Mononuclear cell (primary cell): ENCODE results near the gene FAM241A. TPM values are rescaled to one million over a fixed set of nuclear protein-coding genes. Genes with fewer than 3 reads are reported as not detected.
"Not testable (repeated sequence)": the region's sequence is repeated elsewhere in the genome, so short reads cannot be mapped to it uniquely, and the experiment has no call there.

Source experiments
- H3K27me3 ChIP-seq: 2 replicates; pipeline ENCODE4 v1.6.0; 2011; ENCODE audit warnings: low read length, control low read depth; ENCODE audit not compliant: insufficient read depth
- H3K4me1 ChIP-seq: 2 replicates; pipeline ENCODE4 v1.5.1; 2011; ENCODE audit warnings: mild to moderate bottlenecking, low read length, control low read depth; ENCODE audit not compliant: insufficient read depth
- H3K4me3 ChIP-seq: 2 replicates; pipeline ENCODE4 v1.5.1; 2011; ENCODE audit warnings: mild to moderate bottlenecking, low read length, moderate library complexity
- H3K9me3 ChIP-seq: 2 replicates; pipeline ENCODE4 v1.5.1; 2011; ENCODE audit warnings: low read depth, mild to moderate bottlenecking, control low read depth, low read length
- total RNA-seq: library from RNA; depleted of rRNA; stranded (reverse); fragments of >200 nt; gene quantifications from one replicate; pipeline ENCODE4 v1.2.3, GENCODE V29; 2012

Gene FAM241A
- total RNA-seq, 1 donor: 3.4 TPM

GRCh38 chr4:112176596-112176995, 31.3 kb downstream of the FAM241A start:
- no peak overlapping the region for H3K4me3 ChIP-seq

DNA sequence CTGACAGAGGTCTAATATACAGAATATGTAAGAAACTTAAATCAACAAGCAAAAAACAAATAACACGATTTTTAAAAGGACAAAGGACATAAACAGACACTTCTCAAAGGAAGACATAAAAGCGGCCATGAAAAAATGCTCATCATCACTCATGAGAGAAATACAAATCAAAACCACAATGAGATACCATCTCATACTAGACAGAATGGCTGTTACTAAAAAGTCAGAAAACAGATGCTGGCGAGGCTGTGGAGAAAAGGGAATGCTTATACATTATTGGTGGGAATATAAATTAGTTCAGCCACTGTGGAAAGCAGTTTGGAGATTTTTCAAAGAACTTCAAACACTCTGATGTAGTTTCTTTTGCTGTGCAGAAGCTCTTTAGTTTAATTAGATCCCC, 33.5 kb downstream of the FAM241A start:
- H3K4me3 ChIP-seq, H3K27me3 ChIP-seq, H3K4me1 ChIP-seq, H3K9me3 ChIP-seq: not testable (repeated sequence)

More at GRCh38 chr4:112176596-112176995, 31.3 kb downstream of the FAM241A start:
- H3K27me3 ChIP-seq: no peaks in the 10 kb centered on the region
- no peaks in the 10 kb centered on the region for H3K9me3 ChIP-seq
- H3K4me1 ChIP-seq: no peaks in the 10 kb centered on the region

GRCh38 chr4:112181358-112182000, 36.2 kb downstream of the FAM241A start:
- H3K9me3 ChIP-seq: no peaks in the 10 kb centered on the region
- H3K27me3 ChIP-seq: no peaks in the 10 kb centered on the region
- peaks cover 13% of the 10 kb centered on the region for H3K4me1 ChIP-seq
- no peak overlapping the region for H3K4me3 ChIP-seq

DNA sequence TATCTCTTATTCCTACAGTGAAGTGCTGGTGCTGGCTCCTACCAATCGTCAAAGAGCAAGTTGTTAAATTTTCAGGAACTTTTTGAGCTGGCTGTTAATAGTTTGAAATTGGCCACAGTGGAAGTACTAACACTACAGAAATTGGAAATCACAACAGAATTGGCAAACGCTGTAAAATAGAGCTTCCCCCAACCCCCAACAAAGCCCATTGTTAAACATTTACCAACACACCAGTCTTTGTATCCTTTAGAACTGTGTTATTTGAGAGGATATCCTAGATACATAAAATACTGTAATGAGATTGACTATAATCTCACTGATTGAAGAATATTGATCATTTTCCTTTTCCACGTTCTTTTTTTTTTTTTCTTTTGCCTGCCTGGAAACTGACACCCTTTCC, 37.4 kb downstream of the FAM241A start:
- no peaks in the 10 kb centered on the region for H3K27me3 ChIP-seq
- no peak overlapping the region for H3K4me3 ChIP-seq

GRCh38 chr4:112183252-112183651, 38.0 kb downstream of the FAM241A start:
- Histone ChIP-seq H3K9me3 (no peaks in the 10 kb centered on the region), H3K27me3 (no peaks in the 10 kb centered on the region), H3K4me3 (no peak overlapping the region), H3K4me1 (peaks cover 14% of the 10 kb centered on the region)

More for the DNA sequence above, 37.4 kb downstream of the FAM241A start:
- Histone ChIP-seq H3K9me3 (no peaks in the 10 kb centered on the region), H3K4me1 (peaks cover 14% of the 10 kb centered on the region)

GRCh38 chr4:112184438-112184837, 39.2 kb downstream of the FAM241A start:
- no peak overlapping the region for H3K4me3 ChIP-seq
- H3K9me3 ChIP-seq: no peaks in the 10 kb centered on the region
- H3K27me3 ChIP-seq: no peaks in the 10 kb centered on the region
- H3K4me1 ChIP-seq: peaks cover 14% of the 10 kb centered on the region

GRCh38 chr4:112185334-112185733, 40.1 kb downstream of the FAM241A start:
- Histone ChIP-seq H3K27me3 (no peaks in the 10 kb centered on the region), H3K4me1 (peaks cover 14% of the 10 kb centered on the region), H3K9me3 (no peaks in the 10 kb centered on the region), H3K4me3 (no peak overlapping the region)

DNA sequence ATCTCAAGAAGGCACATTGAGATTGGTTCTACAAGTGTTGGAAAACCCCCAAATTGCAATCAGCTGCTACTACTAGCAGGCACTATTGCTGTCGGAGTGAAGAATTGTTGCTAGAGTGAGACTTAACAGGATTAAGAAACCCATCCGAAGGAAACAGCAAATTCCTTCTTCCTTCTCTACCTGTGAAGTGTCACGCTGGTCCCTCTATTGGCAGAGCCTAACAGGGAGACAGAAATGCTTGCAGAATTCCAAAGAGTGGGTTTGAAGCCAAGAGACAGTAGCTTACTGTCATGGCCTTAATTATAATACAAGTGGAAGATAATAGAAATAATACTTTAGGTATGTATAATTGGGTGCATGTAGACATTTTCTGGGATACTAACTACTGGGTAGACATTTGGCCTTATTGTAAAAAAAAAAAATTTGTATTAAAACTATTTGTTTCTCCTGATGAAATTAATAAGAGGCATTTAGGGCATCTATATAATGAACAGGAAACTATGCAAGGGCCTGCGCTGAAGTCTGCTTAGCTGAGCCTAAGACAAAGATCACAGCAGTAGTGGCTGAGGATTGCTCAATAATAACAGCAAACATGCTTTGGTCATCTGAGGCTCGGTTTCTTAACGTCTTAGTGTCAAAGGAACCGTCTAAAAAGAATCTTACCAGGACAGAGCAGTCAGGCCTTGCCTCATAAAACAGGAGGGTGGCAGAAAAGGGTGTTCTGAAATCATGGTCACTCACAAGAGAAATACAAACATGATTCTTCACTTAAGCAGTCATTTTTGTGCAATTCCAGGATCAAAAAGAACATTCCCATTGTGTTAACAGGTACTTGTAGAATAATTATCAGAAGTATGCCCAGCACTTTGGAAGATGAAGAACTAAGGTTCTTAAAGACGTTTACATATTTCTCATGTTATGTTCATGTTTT, 40.8 kb downstream of the FAM241A start:
- H3K4me1 ChIP-seq: peaks cover 14% of the 10 kb centered on the region
- H3K9me3 ChIP-seq: no peaks in the 10 kb centered on the region
- no peaks in the 10 kb centered on the region for H3K27me3 ChIP-seq
- H3K4me3 ChIP-seq: no peak overlapping the region

DNA sequence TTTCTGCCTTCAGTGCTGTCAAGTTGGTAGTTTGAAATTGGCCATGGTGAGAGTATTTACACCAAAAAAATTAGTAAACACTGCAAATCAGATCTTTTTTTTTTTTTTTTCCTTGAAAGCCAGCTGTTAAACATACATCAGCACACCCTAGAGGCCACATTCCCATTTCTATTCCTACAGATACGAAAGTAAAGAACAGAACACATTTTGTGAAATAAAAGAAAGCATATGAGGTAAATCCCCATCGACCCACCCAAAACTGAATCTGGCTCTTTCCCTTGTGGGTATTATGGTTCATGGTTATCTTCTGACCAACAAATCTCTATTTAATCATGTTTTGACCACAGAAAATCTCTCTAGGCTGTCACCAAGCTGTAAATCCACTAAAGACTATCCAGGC, 44.5 kb downstream of the FAM241A start:
- no peaks in the 10 kb centered on the region for H3K9me3 ChIP-seq

GRCh38 chr4:112190684-112191083, 45.4 kb downstream of the FAM241A start:
- H3K9me3 ChIP-seq: no peaks in the 10 kb centered on the region
- no peaks in the 10 kb centered on the region for H3K27me3 ChIP-seq
- peaks cover 9% of the 10 kb centered on the region for H3K4me1 ChIP-seq
- no peak overlapping the region for H3K4me3 ChIP-seq

More for the DNA sequence above, 44.5 kb downstream of the FAM241A start:
- H3K4me1 ChIP-seq: peaks cover 14% of the 10 kb centered on the region
- H3K4me3 ChIP-seq: no peak overlapping the region
- no peaks in the 10 kb centered on the region for H3K27me3 ChIP-seq

GRCh38 chr4:112196461-112196860, 51.2 kb downstream of the FAM241A start:
- Histone ChIP-seq H3K9me3 (no peaks in the 10 kb centered on the region), H3K4me1 (no peaks in the 10 kb centered on the region), H3K4me3 (no peak overlapping the region), H3K27me3 (no peaks in the 10 kb centered on the region)

DNA sequence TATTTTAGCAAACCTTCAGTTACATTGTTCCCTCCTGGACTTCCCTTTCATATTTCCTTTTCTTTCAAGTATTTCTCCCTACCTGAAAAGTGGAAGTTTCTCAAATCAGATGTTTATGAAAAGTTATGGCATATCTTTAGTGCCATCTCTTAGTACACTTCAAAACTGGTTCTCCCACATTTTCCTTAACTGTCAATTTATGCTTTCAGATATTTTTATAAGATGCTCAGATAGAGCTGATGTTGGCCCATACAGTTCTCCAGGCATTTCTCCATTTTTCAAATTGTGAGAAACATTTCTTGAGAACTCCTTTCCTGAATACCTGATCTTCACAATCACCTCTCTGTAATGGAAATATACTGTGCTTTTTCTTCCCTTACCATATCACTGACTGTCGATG, 53.8 kb downstream of the FAM241A start:
- no peak overlapping the region for H3K4me3 ChIP-seq
- no peaks in the 10 kb centered on the region for H3K9me3 ChIP-seq
- no peaks in the 10 kb centered on the region for H3K27me3 ChIP-seq
- H3K4me1 ChIP-seq: no peaks in the 10 kb centered on the region

GRCh38 chr4:112201915-112202505, 56.8 kb downstream of the FAM241A start:
- Histone ChIP-seq H3K9me3 (no peaks in the 10 kb centered on the region), H3K4me1 (no peaks in the 10 kb centered on the region), H3K4me3 (no peak overlapping the region), H3K27me3 (no peaks in the 10 kb centered on the region)

DNA sequence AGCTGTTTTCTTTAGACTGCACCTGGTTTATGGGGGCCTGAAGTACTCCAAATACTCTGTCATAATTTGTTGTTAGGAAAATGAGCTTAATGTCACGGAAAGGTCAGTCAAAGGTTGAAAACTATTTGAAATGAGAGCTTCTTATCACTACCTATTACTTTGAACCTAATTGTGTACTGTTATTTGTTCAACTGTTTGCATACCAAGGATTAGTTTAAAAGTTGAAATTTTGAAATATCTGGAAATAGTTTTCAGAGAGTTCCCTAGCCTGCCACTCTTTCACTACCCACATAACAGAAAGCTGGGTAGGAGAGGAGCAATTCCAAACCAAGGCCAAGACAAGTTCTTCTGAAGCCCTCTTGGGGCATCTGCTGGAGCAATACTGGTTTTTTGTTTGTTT, 58.3 kb downstream of the FAM241A start:
- Histone ChIP-seq H3K4me1 (no peaks in the 10 kb centered on the region), H3K27me3 (no peaks in the 10 kb centered on the region), H3K9me3 (no peaks in the 10 kb centered on the region), H3K4me3 (no peak overlapping the region)

DNA sequence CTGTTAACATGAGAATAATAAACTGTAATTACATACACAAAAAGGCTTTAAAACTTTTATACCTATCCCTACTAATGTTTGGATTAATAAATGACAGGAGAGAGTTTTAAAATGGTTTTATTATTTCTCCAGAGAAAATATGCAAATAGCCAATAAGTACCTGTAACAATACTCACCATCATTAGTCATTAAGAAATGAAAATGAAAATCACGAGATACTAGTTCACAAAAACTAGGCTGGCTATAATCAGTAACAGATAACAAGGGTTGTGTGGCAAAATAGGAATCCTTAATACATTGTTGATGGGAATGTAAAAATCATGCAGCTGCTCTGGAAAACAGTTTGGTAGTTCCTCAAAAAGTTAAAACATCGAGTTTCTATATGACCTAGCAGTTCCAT, 61.2 kb downstream of the FAM241A start:
- no peak overlapping the region for H3K4me3 ChIP-seq
- H3K4me1 ChIP-seq: no peaks in the 10 kb centered on the region
- H3K27me3 ChIP-seq: no peaks in the 10 kb centered on the region
- no peaks in the 10 kb centered on the region for H3K9me3 ChIP-seq
